Prostate gland (tissue), 2 donors: ENCODE results near the gene PDGFD.

Source experiments
- POLR2A ChIP-seq: fragments of 450-650 bp; IDR thresholded peaks from one replicate; pipeline ENCODE4 v1.6.1; 2016; ENCODE audit warnings: antibody characterized with exemption, mild to moderate bottlenecking
- POLR2AphosphoS5 ChIP-seq: sonication (generic); formaldehyde crosslinking; IDR thresholded peaks from one replicate; pipeline ENCODE4 v1.6.1; 2017; ENCODE audit warnings: antibody characterized with exemption
- TF ChIP-seq, protein P1 (sequence below), 4 experiments: fragments of 200-600 bp in 2 of 4; fragments of 450-650 bp in 2 of 4; sonication (generic) in 2 of 4; IDR thresholded peaks; 1 replicate in 3 of 4; 2 replicates in 1 of 4; pipeline ENCODE4 v1.5.1; 2016 to 2019; ENCODE audit warnings: antibody characterized with exemption in 4 of 4, mild to moderate bottlenecking in 2 of 4, moderate library complexity in 2 of 4

DNA sequence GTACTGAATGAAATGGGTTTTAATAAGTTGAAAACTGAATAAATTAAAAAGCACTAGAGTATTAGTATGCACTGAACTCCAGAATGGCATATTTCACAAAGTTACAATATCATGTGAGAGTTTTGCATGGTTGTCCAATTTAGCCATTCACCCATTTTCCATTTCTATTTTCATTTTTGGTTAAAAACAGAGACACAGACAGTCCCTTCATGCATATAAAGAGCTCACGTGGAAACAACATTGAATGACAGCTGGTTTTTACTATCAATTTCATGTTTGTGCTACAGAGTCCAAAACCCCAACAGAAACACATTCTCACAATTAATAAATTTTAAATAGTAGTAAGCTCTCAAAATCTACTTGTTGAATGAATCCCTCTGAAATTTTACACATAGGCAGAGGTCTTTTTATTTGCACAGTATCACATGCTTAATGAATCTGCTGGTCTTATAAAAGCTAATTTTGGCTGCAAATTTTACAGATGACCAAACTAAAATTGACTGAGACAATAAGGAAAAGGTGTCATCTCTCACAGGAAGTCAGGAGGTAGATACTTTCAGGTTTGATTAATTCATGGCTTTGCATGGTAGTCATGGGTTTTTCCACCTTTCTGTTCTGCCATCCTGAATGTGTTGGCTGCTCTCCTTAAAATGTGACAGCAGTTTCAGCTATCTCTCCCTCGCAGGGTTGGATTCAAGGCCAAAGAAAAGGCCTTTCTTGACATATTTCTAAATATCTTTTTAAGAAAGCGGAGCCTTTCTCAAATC is 148.1 kb downstream of the PDGFD start:
- TF ChIP-seq POLR2A = no peak
- TF ChIP-seq, protein P1, sequence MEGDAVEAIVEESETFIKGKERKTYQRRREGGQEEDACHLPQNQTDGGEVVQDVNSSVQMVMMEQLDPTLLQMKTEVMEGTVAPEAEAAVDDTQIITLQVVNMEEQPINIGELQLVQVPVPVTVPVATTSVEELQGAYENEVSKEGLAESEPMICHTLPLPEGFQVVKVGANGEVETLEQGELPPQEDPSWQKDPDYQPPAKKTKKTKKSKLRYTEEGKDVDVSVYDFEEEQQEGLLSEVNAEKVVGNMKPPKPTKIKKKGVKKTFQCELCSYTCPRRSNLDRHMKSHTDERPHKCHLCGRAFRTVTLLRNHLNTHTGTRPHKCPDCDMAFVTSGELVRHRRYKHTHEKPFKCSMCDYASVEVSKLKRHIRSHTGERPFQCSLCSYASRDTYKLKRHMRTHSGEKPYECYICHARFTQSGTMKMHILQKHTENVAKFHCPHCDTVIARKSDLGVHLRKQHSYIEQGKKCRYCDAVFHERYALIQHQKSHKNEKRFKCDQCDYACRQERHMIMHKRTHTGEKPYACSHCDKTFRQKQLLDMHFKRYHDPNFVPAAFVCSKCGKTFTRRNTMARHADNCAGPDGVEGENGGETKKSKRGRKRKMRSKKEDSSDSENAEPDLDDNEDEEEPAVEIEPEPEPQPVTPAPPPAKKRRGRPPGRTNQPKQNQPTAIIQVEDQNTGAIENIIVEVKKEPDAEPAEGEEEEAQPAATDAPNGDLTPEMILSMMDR (IDR thresholded peaks at IDR 0.05) = no peak
- no peak for TF ChIP-seq POLR2AphosphoS5
